CD4-positive, alpha-beta T cell treated with Interferon alpha-2 for 1 hour (primary cell): Measurements from ENCODE around the gene HEATR5A.

ENCODE experiments used
- DNase-seq, 2 donors: peaks; one replicate each; pipeline ENCODE4 v3.0.0-alpha.2; 2020 to 2022

The HEATR5A gene

DNA sequence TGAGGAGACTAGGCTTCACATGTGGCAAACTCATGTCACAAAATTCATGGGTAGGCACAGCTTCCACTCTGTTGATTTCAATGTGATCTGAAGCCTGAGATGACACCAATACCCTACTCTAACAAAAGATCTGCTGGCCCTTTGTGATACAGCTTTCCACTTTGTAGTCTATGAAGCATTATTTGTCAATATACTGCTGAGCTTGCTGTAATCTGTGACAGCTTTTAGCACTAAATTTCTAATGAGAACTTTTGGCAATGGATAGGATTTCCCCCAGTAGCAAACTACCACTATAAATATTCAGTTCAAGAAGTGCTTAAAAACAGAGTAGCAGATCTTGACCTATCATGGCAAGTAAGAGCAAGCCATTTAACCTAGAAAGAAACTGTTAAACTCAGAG lies 5.6 kb upstream of the HEATR5A start:
- DNase-seq, result no peak

- DNase-seq, result no peak
Observed at GRCh38 chr14:31421200-31421599, 850 bp upstream of the HEATR5A start.

- DNase-seq, result peak in 1 of 2 donors; percentile 27
Observed at GRCh38 chr14:31419967-31420318, 407 bp downstream of the HEATR5A start.

GRCh38 chr14:31419179-31419966 lies 977 bp downstream of the HEATR5A start:
- no peak for DNase-seq

- no peak for DNase-seq
Observed at GRCh38 chr14:31418440-31418839, 1.9 kb downstream of the HEATR5A start.

DNA sequence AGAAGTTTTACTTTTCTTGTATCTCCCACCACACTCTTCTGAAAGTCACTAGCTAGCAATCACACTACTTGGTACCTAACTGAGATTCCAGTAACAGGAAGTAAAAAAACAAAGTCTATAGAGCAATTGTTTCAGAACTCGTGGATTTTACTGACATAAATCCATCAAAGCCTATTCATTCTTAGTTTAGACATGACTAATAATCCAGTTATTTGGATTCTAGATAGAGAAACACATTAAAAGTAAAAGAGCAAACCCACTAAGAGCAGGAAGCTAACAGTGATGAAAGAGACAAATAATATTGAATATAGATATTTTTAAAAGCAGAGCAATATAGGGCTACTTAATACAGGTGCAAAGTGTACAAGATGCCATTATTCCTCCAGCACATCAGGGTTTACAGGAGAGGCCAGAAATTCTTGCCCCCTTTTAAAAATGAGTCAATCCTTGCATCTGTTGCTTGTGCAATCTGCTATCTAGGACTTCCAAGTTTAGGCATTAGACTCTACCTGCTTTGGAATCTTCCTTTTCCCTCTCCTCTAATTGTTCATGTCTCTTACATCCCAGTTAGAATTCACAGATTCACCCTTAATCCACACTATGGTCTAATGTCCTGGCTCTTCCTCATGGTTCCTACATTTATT lies 6.0 kb downstream of the HEATR5A start:
- no peak for DNase-seq

DNA sequence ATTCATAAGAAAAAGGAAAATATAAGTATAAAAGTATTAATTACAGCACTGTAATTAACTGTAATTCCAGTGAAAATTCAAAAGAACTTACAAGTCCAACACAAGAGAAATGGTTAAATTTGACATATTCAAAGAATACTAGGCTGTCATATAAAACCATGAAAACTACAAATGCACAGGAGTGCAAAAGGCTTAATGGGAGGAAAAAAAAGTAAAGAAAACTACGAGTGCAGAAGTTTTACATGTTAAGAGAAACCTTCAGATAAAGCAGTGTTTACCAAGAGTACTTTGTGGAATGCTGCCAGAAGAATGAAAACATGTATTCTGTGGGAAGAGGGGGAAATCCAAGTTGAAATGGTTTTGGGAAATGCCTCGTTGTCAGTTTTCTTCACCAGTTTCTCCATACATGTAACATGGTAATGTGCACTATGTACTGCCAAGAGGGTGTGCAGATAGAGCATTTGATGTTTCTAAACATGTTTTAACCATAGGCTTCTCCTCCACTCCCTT lies 9.1 kb downstream of the HEATR5A start:
- DNase-seq, result no peak

- DNase-seq, result no peak
Observed at GRCh38 chr14:31410048-31410650, 10.2 kb downstream of the HEATR5A start.

GRCh38 chr14:31408421-31408820 lies 11.9 kb downstream of the HEATR5A start:
- no peak for DNase-seq

GRCh38 chr14:31405599-31406232 lies 14.6 kb downstream of the HEATR5A start:
- no peak for DNase-seq

GRCh38 chr14:31405106-31405505 lies 15.2 kb downstream of the HEATR5A start:
- no peak for DNase-seq

DNA sequence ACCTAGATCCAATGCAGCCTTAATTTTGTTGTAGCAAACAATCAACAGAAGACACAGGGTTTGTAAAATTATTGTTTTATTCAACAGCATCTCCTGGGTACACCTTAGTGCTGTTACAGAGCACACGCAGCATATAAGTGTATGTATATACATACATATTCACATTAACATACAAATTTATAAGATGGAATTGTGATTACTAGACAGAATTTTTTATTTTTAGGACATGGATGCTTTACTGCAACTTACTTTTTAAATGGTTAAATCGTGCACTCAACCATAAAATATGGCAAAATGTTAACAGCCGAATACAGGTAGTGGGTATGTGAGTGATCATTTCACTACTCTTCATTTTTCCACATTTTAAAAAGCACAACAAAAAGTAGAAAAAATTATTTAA lies 16.6 kb downstream of the HEATR5A start:
- no peak for DNase-seq

DNA sequence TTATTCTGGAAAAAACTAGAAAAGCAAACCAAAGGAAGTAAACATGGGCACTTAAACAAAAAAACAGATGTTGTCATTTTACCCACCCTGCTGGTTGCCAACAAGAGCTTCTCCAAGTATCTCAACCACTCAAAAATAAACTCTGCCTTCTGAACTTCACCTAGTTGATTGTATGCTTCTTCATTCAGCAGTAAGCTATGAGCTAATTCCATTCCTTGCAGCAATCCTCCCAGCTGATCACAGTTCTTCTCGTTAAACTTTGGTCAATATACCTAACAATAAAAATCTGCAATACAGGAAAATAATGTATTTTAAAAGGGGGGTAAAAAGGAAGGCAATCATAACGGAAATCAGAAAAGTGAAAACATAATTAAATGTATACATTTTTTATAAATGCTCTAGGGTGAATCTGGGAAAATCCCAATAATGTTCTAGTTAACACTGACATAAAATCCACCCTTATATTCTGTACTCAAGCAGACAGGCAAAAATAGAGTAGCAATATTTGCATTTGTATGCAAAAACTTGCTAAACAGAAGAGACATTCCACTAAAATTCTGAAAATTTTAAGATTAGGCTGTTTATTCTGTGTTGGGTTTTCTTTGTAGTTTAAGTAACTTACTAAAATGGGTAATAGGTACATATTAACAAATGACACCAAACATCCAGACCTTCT lies 17.4 kb downstream of the HEATR5A start:
- no peak for DNase-seq

DNA sequence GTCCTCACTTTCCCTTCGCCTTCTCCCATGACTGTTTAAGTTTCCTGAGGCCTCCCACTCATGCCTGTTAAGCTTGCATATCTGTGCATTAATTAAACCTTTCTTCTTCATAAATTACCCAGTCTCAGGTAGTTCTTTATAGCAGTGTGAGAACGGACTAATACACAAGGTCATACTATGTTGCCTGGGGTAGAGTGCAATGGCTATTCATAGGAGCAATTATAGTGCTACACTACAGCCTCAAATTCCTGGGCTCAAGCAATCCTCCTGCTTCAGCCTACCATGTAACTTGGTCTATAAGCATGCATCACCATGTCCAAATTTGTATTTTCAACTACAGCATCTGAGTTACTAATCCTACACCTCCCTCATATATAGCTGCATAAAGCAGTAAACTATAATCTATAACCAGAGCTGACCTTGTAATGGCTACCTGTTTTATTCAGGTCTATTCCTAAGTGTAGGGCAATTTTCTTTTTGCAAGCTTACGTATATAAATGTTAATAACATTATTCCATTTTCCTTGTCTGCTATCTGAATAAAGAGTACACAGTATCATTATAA lies 18.9 kb downstream of the HEATR5A start:
- DNase-seq, result no peak

- DNase-seq, result no peak
Observed at GRCh38 chr14:31400031-31400638, 20.2 kb downstream of the HEATR5A start.

- DNase-seq, result no peak
Observed at GRCh38 chr14:31395572-31396205, 24.7 kb downstream of the HEATR5A start.

- DNase-seq, result no peak
Observed at GRCh38 chr14:31395119-31395518, 25.2 kb downstream of the HEATR5A start.

- DNase-seq, result no peak
Observed at GRCh38 chr14:31391977-31392503, 28.3 kb downstream of the HEATR5A start.

DNA sequence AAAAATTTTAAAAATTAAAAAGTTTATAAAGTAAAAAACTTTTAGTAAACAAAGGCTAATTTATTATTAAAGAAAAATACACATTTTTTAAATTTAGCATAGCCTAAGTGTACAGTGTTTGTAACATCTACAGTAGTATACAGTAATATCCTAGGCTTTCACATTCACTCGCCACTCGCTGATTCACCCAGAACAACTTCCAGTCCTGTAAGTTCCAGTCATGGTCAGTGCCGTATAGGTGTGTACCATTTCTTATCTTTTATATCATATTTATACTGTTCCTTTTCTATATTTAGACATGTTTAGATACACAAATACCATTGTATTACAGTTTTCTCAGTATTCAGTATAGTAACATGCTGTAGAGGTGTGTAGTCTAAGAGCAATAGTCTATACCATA lies 28.9 kb downstream of the HEATR5A start:
- DNase-seq, result no peak

- no peak for DNase-seq
Observed at GRCh38 chr14:31389946-31390345, 30.4 kb downstream of the HEATR5A start.

DNA sequence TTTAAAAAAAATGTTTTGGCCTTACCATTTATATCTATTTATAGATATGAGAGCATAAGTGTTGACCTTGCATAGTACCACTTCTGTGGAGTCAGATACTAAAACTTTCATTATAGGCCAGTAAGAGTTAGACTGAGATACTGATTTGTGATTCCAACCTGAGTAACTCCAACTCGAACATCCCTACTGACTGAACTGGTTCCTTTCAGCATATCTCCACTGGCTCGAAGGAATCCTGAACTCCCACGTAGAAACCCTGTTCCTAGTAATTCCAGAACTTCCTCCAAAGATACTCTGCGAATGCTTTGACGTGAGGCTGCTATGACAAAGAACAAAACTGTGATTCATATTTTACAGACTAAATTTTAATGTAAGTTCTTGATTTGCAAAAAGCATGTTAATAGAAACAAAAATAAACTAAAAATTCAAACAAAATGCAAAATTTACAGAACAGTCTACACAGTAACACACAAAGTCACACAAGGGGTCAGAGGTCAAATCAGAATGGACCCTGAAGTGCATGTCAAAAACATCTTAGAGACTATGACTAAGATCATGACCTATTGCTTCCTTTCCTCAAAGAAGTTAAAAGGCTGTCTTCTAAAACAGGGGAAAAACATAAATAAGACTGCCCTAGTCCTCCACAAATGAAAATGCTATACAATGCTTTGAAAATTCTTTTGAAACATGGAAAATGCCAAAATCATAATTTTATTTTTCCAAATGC lies 31.5 kb downstream of the HEATR5A start:
- DNase-seq, result no peak
